OCI-LY3 (cell line): Measurements from ENCODE around the gene SLX1A.
"Not testable (repeated sequence)": the region's sequence is repeated elsewhere in the genome, so short reads cannot be mapped to it uniquely, and the experiment has no call there.

Experiments
- H2AFZ ChIP-seq: fragments of 200-600, 300-600 bp; shearing (Covaris generic); 2 replicates; pipeline ENCODE4 v1.6.0; 2014; ENCODE audit warnings: antibody characterized with exemption, low read depth, low read length
- H3K27ac ChIP-seq: fragments of 200-600, 300-600 bp; sonication (generic); 2 replicates; pipeline ENCODE4 v1.5.1; 2014; ENCODE audit warnings: mild to moderate bottlenecking, low read length, moderate library complexity, mixed read lengths
- H3K27me3 ChIP-seq: fragments of 200-600, 300-600 bp; sonication (generic); 2 replicates; pipeline ENCODE4 v1.6.1; 2014; ENCODE audit warnings: low read depth, low read length, mixed read lengths
- H3K36me3 ChIP-seq: fragments of 200-600, 300-600 bp; sonication (generic); replicated peaks from 2 replicates; pipeline ENCODE3; 2014; ENCODE audit warnings: low read depth, low read length, mixed read lengths
- H3K4me1 ChIP-seq: fragments of 300-600, 200-600 bp; sonication (generic); 2 replicates; pipeline ENCODE4 v1.6.1; 2014; ENCODE audit warnings: low read length, mixed read lengths
- H3K4me2 ChIP-seq: fragments of 200-600, 300-600 bp; sonication (generic); 2 replicates; pipeline ENCODE4 v1.6.1; 2014; ENCODE audit warnings: low read length, mixed read lengths
- H3K4me3 ChIP-seq: fragments of 300-600, 200-600 bp; sonication (generic); 2 replicates; pipeline ENCODE4 v1.5.1; 2014; ENCODE audit warnings: antibody characterized with exemption, mild to moderate bottlenecking, low read length, moderate library complexity
- H3K79me2 ChIP-seq: fragments of 300-600, 200-600 bp; shearing (Covaris generic); 2 replicates; pipeline ENCODE4 v1.6.1; 2014; ENCODE audit warnings: mild to moderate bottlenecking, low read length, mixed read lengths
- H3K9ac ChIP-seq: fragments of 300-600, 200-600 bp; shearing (Covaris generic); 2 replicates; pipeline ENCODE4 v1.6.0; 2014; ENCODE audit warnings: mild to moderate bottlenecking, low read length, moderate library complexity
- H3K9me3 ChIP-seq: fragments of 200-600, 300-600 bp; shearing (Covaris generic); 2 replicates; pipeline ENCODE4 v1.6.1; 2014; ENCODE audit warnings: low read length, mixed read lengths; ENCODE audit not compliant: insufficient read depth
- H4K20me1 ChIP-seq: fragments of 200-600, 300-600 bp; sonication (generic); 2 replicates; pipeline ENCODE4 v1.6.1; 2016; ENCODE audit warnings: low read length, mixed read lengths; ENCODE audit not compliant: insufficient read depth
- CTCF ChIP-seq: fragments of 200-600, 300-600 bp; sonication (generic); IDR thresholded peaks from 2 replicates; pipeline ENCODE4 v1.5.1; 2014; ENCODE audit warnings: antibody characterized with exemption, low read length, low read depth
- EZH2phosphoT487 ChIP-seq: fragments of 200-600 bp; shearing (Covaris generic); IDR thresholded peaks from 2 replicates; pipeline ENCODE4 v1.6.1; 2018; ENCODE audit warnings: antibody characterized with exemption, mixed run types, low read depth

The SLX1A gene

GRCh38 chr16:30170145-30170544 lies 23.5 kb upstream of the SLX1A start:
- H4K20me1 ChIP-seq = not testable (repeated sequence)

GRCh38 chr16:30173054-30173453 lies 20.6 kb upstream of the SLX1A start:
- no peak for TF ChIP-seq EZH2phosphoT487
- TF ChIP-seq CTCF = no peak
- Histone ChIP-seq H3K9ac (no peak overlapping the region), H3K27ac (no peak overlapping the region), H3K4me3 (no peak overlapping the region), H4K20me1 (no peaks in the 10 kb centered on the region), H3K79me2 (no peaks in the 10 kb centered on the region), H3K36me3 (no peaks in the 10 kb centered on the region), H2AFZ (no peak overlapping the region), H3K27me3 (no peaks in the 10 kb centered on the region), H3K9me3 (no peaks in the 10 kb centered on the region), H3K4me1 (no peaks in the 10 kb centered on the region), H3K4me2 (no peak overlapping the region)

More at GRCh38 chr16:30170145-30170544, 23.5 kb upstream of the SLX1A start:
- not testable (repeated sequence) for H3K9me3 ChIP-seq, H3K36me3 ChIP-seq, H3K27ac ChIP-seq, H3K4me1 ChIP-seq, H2AFZ ChIP-seq, H3K79me2 ChIP-seq, H3K4me2 ChIP-seq, H3K4me3 ChIP-seq, H3K27me3 ChIP-seq, H3K9ac ChIP-seq

GRCh38 chr16:30176876-30177275 lies 16.8 kb upstream of the SLX1A start:
- not testable (repeated sequence) for H3K27ac ChIP-seq, H2AFZ ChIP-seq, H3K27me3 ChIP-seq, H3K4me3 ChIP-seq, H3K9ac ChIP-seq, H3K36me3 ChIP-seq, H3K4me1 ChIP-seq, H3K79me2 ChIP-seq, H3K9me3 ChIP-seq, H4K20me1 ChIP-seq, H3K4me2 ChIP-seq

- H3K79me2 ChIP-seq = peaks cover 16% of the 10 kb centered on the region
- H3K27ac ChIP-seq = no peak overlapping the region
- H3K36me3 ChIP-seq = peaks cover 2% of the 10 kb centered on the region
Observed at GRCh38 chr16:30179195-30179594, 14.5 kb upstream of the SLX1A start.

GRCh38 chr16:30179931-30180330 lies 13.7 kb upstream of the SLX1A start:
- Histone ChIP-seq H3K9ac (no peak overlapping the region), H3K27ac (no peak overlapping the region)

More at GRCh38 chr16:30179195-30179594, 14.5 kb upstream of the SLX1A start:
- Histone ChIP-seq H4K20me1 (no peaks in the 10 kb centered on the region), H3K4me2 (no peak overlapping the region), H3K4me3 (no peak overlapping the region), H3K27me3 (no peaks in the 10 kb centered on the region), H2AFZ (no peak overlapping the region), H3K9me3 (no peaks in the 10 kb centered on the region), H3K9ac (no peak overlapping the region), H3K4me1 (peaks cover 10% of the 10 kb centered on the region)
- TF ChIP-seq CTCF = no peak
- TF ChIP-seq EZH2phosphoT487 = no peak

More at GRCh38 chr16:30179931-30180330, 13.7 kb upstream of the SLX1A start:
- H3K36me3 ChIP-seq = peaks cover 9% of the 10 kb centered on the region
- H3K9me3 ChIP-seq = no peaks in the 10 kb centered on the region
- TF ChIP-seq CTCF = no peak
- no peak for TF ChIP-seq EZH2phosphoT487
- H4K20me1 ChIP-seq = no peaks in the 10 kb centered on the region
- no peaks in the 10 kb centered on the region for H3K27me3 ChIP-seq
- no peak overlapping the region for H2AFZ ChIP-seq
- peaks cover 14% of the 10 kb centered on the region for H3K4me1 ChIP-seq
- no peak overlapping the region for H3K4me3 ChIP-seq
- H3K79me2 ChIP-seq = peaks cover 23% of the 10 kb centered on the region
- no peak overlapping the region for H3K4me2 ChIP-seq
